NCI-H128 (cell line): Measurements from ENCODE around the gene PYCARD.
"Not testable (repeated sequence)": the region's sequence is repeated elsewhere in the genome, so short reads cannot be mapped to it uniquely, and the experiment has no call there.

Experiments used
- DNase-seq: peaks from one replicate; lab custom pipeline; 2025; ENCODE audit not compliant: unreplicated experiment; lab: John Stamatoyannopoulos, UW

Gene PYCARD

GRCh38 chr16:31215287-31216162 lies 13.0 kb upstream of the PYCARD start:
- no peak for DNase-seq

- no peak for DNase-seq
These were observed 12.2 kb upstream of the PYCARD start for GRCh38 chr16:31214708-31215286.

GRCh38 chr16:31213877-31214707 lies 11.5 kb upstream of the PYCARD start, which contains the start of gene TRIM72:
Gene TRIM72, plus strand, starts transcription at chr16:31214119. Its CDS starts 620 bp downstream, at chr16:31214739.
- no peak for DNase-seq

DNA sequence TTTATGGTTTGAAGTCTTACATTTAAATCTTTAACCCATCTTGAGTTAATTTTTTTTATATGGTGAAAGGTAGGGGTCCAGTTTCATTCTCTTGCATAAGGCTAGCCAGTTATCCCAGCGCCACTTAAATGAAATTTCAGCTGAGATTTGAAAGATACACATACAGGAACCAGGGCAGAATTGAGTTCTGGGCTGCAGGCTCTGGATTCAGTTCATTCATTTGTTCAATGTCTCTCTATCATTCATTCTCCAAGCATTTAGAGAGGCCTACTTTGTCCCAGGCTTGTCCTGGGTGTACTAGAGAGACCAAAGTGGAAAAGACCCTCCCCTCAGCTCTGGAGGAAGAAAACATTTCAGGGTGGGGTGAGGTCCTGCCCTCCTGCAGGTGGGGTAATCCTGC lies 10.8 kb upstream of the PYCARD start:
- no peak for DNase-seq

DNA sequence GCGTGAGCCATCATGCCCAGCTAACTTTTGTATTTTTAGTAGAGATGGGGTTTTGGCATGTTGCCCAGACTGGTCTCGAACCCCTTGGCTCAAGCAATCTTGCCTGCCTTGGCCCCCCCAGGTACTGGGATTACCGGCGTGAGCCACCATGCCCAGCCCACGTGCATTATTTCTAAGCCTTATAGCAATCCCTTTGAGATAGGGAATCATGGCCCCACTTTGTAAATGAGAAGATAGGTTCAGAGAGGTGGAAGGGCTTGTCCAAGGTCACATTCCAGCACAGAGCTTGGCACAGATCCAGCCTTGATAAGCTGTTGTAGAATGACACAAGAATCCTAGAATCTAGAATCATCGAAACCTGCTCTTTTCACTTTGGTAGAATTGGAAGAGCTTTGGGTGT lies 4.2 kb upstream of the PYCARD start:
- DNase-seq: no peak

- no peak for DNase-seq
These were observed 2.5 kb upstream of the PYCARD start for GRCh38 chr16:31204871-31205666.

- DNase-seq: no peak
These were observed 762 bp downstream of the PYCARD start for GRCh38 chr16:31201582-31202413.

DNA sequence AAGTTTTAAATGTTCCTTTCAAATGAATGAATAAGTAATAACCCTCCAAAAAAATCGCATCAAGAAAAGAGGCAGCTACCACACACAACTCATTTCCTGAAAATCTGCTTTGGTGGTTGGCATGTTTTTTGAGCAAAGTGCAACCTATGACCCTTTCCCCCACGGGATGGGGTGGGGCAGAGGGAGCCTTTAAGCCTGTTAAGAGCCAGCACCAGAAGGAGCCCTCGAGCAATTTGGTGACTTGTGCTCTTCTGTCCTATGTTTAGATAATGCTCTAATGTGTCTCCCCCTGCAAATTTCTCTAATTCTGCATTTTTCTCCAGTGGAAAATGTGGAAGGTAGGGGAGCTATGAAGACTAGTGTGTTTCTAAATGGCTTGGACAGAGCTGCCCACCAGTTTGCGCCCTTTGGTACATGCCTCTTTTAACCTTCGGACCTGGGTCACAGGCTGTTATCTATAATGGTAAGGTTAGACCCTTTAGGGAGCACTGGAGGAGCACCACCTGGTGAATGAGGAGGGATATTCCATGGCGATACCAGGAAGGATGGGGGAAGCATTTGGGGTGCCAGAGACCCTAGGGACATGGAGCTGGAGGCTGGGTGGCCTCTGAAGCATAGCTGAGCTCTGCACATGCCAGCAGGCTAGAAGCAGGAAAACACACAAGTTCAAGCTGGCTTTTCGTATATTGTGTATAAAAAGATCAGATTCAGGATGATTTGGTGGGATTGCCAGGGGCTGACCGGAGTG lies 1.6 kb downstream of the PYCARD start:
- DNase-seq: no peak

GRCh38 chr16:31200111-31200510 lies 2.4 kb downstream of the PYCARD start:
- DNase-seq: not testable (repeated sequence)

- DNase-seq: no peak
These were observed 3.0 kb downstream of the PYCARD start for GRCh38 chr16:31199430-31200041.

DNA sequence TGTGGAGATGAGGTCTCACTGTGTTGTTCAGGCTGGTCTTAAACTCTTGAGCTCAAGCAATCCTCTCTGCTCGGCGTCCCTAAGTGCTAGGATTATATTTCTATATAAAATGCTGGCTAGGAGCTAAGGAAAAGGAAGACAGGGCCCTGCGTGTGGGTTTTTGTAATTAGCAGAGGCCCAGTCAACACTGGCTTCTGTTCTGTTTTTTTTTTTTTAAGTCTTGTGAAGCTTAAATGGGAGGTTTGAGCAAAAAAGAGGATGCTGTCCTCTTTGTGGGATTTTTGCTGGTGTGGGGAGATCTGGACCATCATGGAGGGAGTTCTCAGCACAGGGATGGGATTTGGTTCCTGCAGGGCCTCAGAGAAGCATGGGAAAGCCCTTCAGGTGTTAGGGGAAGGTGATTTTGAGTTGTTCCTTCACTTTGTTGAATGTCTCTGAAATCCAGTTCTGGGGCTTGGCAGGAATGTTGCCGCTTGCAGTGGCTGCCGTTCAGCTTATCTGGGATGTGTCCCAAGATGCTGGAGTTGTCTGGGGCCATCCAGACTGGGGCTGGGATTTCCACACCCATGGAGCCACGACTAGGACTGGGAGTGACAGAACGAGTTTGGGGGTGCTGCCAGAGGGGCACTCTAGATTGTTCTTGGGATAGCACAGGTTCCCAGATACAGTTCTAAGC lies 4.2 kb downstream of the PYCARD start:
- no peak for DNase-seq

GRCh38 chr16:31196324-31197088 lies 6.1 kb downstream of the PYCARD start:
- DNase-seq: no peak

DNA sequence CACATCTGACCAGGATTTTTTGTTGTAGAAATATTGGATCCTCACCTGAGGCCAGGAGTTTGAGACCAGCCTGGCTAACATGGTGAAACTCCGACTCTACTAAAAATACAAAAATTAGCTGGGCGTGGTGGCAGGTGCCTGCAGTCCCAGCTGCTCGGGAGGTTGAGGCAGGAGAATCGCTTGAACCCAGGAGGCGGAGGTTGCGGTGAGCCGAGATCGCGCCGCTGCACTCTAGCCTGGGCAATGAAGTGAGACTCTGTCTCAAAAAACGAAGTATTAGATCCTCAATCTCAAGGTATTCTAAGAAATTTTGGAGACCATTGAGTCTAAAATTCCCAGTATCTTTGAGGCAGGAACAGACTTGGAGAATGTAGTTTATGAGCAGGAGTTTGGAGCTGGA lies 6.7 kb downstream of the PYCARD start:
- DNase-seq: not testable (repeated sequence)

DNA sequence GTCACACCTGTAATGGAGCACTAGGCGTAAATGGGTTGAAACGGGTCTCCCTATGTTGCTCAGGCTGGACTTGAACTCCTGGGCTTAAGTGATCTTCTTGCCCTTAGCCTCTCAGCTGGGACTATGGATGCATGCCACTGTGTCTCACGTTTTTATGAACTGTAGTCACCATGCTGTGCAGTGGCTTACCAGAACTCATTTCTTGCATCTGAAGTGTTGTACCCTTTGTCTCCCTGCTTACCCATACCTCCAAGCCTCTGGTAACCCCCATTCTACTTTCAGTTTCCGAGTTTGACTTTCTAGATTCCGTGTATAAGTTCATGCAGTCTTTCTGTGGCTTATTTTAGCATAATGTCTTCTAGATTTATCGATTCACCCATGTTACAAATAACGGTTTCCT lies 7.7 kb downstream of the PYCARD start:
- DNase-seq: no peak

DNA sequence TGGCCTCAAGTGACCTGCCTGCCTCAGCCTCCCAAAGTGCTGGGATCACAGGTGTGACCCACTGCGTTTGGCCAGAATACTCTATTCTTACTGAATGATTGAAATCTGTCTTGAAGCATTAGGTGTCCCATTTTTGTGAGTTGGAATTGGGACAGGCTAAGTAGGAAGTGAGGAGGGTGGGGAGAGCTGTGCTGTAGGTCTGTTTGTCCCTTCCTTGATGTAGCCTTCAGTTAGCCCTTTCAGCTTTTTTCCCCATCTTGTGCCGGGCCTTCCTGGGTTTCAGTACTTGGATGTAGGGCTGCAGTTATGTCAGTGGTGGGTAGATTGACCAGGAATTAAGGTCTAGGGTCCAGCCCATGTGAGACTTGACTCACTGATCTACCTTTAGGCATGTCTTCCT lies 8.7 kb downstream of the PYCARD start:
- DNase-seq: no peak

DNA sequence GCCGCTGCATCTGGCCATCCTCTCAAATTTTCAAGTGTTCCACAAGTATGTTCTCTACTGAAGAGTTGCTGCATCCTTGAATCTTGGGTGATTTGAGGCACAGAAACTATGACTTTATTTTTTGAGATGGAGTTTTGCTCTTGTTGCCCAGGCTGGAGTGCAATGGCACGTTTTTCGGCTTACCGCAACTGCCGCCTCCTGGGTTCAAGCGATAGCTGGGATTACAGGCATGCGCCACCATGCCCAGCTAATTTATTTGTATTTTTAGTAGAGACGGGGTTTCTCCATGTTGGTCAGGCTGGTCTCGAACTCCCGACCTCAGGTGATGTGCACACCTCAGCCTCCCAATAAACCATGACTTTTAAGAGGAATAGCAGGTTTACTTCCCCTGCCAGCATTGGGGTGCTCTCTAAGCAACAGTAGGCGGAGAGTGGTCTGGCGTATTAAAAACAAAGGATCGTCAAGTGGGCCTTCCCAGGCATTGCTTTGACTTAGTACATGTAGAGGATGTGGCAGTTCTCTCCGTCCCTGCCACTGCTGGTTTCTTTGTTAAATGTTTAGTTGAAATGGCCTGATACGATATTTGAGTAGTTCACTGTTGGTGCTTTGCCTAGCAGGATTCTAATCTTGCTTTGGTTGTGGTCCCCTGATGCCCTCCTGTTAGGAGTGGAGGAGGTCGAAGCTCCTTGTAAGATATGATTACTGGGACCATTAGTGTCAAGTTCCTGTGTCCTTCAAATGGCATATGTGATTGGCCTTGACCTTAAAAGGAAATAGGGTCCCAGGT lies 9.5 kb downstream of the PYCARD start:
- DNase-seq: no peak
